Fibroblast of the conjunctiva (primary cell): Measurements from ENCODE around the gene KIR2DL4.
"Not testable (repeated sequence)": the region's sequence is repeated elsewhere in the genome, so short reads cannot be mapped to it uniquely, and the experiment has no call there.

ENCODE experiments used
- DNase-seq: peaks from one replicate; pipeline ENCODE4 v3.0.0-alpha.2; 2010; ENCODE audit warnings: low read depth

Gene KIR2DL4

DNA sequence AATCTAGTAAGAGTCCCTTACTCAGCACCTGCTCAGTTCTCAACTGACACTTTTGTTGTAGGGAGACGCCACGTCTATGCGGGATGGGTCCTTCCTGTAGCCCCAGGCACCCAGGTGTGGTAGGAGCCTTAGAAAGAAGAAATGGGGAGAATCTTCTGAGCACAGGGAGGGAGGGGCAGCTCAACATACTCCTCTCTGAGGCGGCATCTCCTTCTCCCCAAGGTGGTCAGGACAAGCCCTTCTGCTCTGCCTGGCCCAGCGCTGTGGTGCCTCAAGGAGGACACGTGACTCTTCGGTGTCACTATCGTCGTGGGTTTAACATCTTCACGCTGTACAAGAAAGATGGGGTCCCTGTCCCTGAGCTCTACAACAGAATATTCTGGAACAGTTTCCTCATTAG lies 1.2 kb downstream of the KIR2DL4 start:
- no peak for DNase-seq

DNA sequence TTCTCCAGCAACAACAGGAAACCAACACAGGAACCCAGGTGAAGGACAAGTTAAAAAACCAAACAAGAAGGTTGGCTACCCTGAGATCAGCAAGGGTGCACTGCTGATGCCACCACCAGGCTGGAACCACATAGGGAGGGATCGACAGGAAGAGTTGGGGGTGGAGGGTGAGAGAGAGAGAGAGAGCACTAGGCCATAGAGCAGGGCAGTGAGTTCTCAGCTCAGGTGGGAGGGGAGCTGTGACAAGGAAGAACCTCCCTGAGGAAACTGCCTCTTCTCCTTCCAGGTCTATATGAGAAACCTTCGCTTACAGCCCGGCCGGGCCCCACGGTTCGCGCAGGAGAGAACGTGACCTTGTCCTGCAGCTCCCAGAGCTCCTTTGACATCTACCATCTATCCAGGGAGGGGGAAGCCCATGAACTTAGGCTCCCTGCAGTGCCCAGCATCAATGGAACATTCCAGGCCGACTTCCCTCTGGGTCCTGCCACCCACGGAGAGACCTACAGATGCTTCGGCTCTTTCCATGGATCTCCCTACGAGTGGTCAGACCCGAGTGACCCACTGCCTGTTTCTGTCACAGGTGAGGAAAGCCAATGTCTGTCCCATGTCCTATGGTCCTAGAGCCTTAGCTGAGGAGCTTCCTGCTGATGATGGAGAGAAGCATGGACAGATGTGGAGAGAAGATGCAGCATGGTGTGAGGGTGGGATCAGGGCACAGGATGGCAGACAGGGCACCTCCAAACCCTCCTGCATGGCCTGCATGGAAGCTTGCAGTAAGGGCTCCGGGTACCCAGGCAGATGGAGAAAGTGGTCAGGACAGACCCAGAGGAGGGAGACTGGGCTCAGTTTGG lies 2.5 kb downstream of the KIR2DL4 start:
- DNase-seq, result no peak

DNA sequence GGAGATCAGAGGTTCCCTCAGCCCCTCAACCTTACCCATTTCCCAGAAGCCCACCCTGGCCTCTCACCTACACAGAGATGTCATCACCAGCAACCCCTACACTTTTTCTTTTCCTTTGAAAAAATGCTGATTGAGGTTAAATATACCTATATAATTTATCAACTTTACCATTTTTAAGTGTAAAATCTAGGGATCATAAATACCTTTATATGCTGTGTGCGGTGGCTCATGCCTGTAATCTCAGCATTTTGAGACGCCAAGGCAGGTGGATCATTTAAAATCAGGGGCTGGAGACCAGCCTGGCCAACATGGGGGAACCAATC lies 3.1 kb downstream of the KIR2DL4 start:
- DNase-seq, result no peak

DNA sequence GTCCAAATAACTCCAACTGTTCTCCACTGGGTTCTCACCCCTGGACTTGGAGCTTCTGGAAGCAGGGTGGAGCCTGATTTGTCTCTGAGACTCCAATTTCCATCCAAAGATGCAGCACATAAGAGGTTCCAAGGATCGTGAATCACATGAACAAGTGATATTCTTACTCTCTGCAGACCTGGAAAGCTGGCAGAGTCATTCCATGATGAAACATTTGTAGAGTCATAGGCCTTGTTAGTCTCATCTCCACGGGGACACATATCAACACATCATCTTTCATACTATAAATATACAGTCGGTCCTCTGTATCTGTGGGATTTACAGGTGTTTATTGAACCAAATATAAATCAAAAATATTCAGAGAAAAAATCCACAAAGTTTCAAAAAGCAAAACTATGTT lies 11.2 kb downstream of the KIR2DL4 start:
- DNase-seq, result not testable (repeated sequence)

DNA sequence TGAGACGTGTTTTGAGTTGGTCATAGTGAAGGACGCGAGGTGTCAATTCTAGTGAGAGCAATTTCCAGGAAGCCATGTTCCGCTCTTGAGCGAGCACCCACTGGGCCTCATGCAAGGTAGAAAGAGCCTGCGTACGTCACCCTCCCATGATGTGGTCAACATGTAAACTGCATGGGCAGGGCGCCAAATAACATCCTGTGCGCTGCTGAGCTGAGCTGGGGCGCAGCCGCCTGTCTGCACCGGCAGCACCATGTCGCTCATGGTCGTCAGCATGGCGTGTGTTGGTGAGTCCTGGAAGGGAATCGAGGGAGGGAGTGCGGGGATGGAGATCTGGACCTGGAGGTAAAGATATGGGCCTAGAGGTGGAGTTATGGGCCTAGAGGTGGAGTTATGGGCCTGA lies 12.8 kb downstream of the KIR2DL4 start, which contains the start of gene KIR3DL1:
Gene KIR3DL1 (plus strand): TSS at position 218 of the 400 bp plus-strand sequence.
- not testable (repeated sequence) for DNase-seq

DNA sequence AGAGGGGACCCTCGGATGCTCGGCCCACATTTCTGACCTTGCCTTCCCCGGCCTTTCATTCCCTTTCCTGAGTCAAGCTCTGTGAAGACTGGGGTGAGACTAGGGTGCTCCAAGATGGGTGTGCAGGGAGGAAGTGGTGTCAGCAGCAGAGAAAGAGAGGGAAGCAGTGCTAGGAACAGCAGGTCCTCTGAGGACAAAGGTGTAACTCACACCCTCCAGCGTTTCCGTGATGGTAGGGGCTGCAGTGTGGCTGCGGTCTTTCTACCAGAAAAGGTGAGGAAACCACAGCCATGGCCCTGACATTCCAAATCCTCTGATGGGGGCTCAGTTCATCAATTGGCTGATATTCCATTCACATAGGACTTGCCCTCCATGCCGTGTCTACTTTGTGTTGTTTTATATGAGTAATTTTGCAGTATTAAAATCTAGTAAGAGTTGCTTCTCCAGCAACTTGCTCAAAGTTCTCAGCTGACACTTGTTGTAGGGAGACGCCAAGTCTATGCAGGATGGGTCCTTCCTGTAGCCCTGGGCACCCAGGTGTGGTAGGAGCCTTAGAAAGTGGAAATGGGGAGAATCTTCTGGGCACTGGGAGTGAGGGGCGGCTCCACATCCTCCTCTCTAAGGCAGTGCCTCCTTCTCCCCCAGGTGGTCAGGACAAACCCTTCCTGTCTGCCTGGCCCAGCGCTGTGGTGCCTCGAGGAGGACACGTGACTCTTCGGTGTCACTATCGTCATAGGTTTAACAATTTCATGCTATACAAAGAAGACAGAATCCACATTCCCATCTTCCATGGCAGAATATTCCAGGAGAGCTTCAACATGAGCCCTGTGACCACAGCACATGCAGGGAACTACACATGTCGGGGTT lies 14.5 kb downstream of the KIR2DL4 start:
- no peak for DNase-seq

DNA sequence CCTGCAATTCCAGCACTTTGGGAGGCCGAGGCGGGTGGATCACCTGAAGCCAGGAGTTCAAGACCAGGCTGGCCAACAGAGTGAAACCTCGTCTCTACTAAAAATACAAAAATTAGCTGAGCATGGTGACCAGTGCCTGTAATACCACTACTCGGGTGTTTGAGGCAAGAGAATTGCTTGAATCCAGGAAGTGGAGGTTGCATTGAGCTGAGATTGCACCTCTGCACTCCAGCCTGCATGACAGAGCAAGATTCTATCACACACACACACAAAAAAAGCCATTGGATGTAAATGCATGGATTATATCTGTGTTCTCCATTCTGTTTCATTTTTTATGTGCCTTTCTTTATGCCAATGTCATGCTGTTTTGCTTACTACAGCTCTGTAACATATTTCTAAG lies 21.0 kb downstream of the KIR2DL4 start:
- DNase-seq, result not testable (repeated sequence)

DNA sequence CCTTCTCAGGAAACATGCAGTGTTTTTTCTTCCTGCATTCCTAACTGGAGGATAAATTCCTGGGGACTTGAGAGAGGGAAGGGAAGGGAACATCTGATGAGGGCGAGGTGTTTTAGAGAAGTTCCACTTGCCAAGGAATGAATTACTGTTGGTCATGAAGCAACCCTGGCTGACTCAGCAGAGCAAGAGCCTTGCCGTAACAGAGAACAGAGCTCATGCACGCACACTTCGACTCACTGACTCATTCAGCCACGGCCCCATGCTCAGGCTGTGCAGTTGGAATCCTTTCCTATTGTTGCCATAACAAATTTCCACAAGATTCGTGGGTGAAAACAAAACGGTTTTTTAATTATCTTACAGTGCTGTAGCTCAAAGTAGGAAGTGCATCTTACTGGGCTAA lies 21.9 kb downstream of the KIR2DL4 start:
- not testable (repeated sequence) for DNase-seq

DNA sequence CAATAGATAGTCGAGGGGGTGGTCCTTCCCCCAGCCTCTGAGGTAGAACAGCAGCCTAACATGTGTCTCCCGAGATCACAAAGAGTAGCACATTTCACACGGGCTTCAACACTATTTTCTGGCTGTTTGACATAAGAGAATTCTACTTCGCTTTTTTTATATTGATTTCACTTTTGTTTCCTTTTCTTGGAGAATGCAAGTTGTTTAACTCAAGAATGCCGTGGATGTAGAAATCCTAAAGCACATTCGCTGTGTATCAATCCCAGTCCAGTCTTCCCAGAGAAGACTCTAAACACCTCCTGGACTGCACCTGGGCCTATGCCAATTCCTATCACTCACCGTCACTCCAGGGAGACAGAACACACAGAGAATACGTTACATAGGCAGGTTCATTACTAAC lies 24.7 kb downstream of the KIR2DL4 start:
- DNase-seq, result not testable (repeated sequence)

DNA sequence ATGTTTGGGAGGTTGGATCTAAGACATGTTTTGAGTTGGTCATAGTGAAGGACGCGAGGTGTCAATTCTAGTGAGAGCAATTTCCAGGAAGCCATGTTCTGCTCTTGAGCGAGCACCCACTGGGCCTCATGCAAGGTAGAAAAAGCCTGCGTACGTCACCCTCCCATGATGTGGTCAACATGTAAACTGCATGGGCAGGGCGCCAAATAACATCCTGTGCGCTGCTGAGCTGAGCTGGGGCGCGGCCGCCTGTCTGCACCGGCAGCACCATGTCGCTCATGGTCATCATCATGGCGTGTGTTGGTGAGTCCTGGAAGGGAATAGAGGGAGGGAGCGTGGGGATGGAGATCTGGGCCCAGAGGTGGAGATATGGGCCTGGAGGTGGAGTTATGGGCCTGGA lies 29.1 kb downstream of the KIR2DL4 start, which contains the start of gene KIR2DS4:
Gene KIR2DS4 (plus strand): TSS at position 181 of the 400 bp plus-strand sequence.
- not testable (repeated sequence) for DNase-seq

DNA sequence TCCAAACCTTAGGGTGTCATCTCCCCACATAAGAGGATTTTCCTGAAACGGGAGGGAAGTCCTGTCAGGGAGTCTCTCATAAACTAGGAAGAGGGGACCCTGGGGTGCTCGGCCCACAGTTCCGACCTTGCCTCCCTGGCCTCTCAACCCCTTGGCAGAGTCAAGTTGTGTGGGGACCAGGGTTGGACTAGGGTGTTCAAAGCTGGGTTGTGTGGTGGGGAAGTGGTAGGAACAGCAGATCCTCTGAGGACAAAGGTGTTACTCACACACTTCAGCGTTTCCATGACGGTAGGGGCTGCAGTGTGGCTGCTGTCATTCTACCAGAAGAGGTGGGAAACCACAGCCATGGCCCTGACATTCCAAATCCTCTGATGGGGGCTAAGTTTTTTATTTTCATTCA lies 31.7 kb downstream of the KIR2DL4 start:
- not testable (repeated sequence) for DNase-seq

DNA sequence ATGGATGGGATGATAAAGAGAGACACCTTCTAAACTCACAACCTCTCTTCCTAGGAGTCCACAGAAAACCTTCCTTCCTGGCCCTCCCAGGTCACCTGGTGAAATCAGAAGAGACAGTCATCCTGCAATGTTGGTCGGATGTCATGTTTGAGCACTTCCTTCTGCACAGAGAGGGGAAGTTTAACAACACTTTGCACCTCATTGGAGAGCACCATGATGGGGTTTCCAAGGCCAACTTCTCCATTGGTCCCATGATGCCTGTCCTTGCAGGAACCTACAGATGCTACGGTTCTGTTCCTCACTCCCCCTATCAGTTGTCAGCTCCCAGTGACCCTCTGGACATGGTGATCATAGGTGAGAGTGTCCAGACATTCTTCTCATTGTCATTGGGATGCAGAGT lies 34.1 kb downstream of the KIR2DL4 start:
- DNase-seq, result not testable (repeated sequence)

DNA sequence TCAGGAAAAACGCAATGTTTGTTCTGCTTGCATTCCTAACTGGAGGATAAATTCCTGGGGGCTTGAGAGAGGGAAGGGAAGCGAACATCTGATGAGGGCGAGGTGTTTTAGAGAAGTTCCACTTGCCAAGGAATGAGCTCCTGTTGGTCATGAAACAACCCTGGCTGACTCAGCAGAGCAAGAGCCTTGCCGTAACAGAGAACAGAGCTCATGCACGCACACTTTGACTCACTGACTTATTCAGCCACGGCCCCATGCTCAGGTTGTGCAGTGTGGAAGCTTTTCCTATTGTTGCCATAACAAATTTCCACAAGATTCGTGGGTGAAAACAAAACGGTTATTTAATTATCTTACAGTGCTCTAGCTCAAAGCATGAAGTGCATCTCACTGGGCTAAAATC lies 39.8 kb downstream of the KIR2DL4 start:
- DNase-seq, result not testable (repeated sequence)

DNA sequence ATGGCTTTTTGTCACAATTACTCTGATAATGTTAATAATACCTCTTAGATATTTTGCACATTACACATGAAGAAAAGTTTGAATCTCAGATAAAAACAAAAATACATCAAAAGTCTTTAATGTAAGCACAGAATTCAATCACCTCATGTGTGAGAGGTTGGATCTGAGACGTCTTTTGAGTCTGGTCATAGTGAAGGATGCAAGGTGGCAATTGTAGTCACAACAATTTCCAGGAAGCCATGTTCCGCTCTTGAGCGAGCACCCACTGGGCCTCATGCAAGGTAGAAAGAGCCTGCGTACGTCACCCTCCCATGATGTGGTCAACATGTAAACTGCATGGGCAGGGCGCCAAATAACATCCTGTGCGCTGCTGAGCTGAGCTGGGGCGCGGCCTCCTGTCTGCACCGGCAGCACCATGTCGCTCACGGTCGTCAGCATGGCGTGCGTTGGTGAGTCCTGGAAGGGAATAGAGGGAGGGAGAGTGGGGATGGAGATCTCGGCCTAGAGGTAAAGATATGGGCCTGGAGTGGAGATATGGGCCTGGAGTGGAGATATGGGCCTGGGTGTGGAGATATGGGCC lies 46.7 kb downstream of the KIR2DL4 start, which contains the start of gene KIR3DL2:
Gene KIR3DL2 (plus strand): TSS at position 383 of the 580 bp plus-strand sequence. CDS start 33 bp downstream, at position 416.
- not testable (repeated sequence) for DNase-seq

DNA sequence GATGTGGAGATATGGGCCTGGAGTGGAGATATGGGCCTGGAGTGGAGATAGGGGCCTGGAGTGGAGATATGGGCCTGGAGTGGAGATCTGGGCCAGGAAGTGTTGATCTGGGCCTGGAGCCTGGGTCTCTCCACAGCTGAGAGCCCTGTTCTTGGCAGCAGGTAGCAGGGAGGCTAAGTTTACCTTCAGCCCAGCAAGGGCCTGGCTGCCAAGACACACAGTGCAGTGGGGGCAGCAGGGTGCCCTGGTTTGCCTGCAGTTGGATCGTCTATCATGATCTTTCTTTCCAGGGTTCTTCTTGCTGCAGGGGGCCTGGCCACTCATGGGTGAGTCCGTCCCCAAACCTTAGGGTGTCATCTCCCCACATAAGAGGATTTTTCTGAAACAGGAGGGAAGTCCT lies 47.5 kb downstream of the KIR2DL4 start:
- DNase-seq, result no peak

DNA sequence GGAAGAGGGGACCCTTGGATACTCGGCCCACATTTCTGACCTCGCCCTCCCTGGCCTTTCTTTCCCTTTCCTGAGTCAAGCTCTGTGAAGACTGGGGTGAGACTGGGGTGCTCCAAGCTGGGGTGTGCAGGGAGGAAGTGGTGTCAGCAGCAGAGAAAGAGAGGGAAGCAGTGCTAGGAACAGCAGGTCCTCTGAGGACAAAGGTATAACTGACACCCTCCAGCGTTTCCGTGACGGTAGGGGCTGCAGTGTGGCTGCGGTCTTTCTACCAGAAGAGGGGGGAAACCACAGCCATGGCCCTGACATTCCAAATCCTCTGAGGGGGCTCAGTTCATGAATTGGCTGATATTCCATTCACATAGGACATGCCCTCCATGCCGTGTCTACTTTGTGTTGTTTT lies 47.9 kb downstream of the KIR2DL4 start:
- no peak for DNase-seq

DNA sequence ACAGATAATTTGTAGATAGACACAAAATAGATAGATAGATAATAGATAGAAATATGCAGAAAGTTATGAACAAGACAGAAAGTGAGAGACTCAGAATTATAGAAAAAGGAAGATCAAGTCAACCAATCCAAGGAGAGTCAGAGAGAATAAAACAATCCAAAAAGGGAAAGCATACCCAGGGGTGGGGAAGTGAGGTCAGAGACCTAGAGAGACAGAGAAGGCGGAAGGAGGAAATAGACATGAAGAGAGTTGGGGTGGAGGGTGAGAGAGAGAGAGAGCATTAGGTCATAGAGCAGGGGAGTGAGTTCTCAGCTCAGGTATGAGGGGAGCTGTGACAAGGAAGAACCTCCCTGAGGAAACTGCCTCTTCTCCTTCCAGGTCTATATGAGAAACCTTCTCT lies 51.8 kb downstream of the KIR2DL4 start:
- DNase-seq, result not testable (repeated sequence)

DNA sequence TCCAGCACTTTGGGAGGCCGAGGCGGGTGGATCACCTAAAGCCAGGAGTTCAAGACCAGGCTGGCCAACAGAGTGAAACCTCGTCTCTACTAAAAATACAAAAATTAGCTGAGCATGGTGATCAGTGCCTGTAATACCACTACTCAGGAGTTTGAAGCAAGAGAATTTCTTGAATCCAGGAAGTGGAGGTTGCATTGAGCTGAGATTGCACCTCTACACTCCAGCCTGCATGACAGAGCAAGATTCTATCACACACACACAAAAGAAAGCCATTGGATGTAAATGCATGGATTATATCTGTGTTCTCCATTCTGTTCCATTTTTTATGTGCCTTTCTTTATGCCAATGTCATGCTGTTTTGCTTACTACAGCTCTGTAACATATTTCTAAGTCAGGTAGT lies 55.1 kb downstream of the KIR2DL4 start:
- not testable (repeated sequence) for DNase-seq

DNA sequence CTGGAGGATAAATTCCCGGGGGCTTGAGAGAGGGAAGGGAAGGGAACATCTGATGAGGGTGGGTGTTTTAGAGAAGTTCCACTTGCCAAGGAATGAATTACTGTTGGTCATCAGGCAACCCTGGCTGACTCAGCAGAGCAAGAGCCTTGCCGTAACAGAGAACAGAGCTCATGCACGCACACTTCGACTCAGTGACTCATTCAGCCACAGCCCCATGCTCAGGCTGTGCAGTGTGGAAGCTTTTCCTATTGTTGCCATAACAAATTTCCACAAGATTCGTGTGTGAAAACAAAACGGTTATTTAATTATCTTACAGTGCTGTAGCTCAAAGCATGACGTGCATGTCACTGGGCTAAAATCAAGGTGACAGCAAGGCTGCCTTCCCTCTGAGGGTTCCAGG lies 56.0 kb downstream of the KIR2DL4 start:
- not testable (repeated sequence) for DNase-seq

DNA sequence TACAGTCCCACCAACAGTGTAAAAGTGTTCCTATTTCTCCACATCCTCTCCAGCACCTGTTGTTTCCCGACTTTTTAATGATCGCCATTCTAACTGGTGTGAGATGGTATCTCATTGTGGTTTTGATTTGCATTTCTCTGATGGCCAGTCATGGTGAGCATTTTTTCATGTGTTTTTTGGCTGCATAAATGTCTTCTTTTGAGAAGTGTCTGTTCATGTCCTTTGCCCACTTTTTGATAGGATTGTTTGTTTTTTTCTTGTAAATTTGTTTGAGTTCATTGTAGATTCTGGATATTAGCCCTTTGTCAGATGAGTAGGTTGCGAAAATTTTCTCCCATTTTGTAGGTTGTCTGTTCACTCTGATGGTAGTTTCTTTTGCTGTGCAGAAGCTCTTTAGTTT lies 60.0 kb downstream of the KIR2DL4 start:
- not testable (repeated sequence) for DNase-seq
